MG63 (cell line): ENCODE measurements around the gene PAX2. TPM values are rescaled to one million over a fixed set of nuclear protein-coding genes. Genes with fewer than 3 reads are reported as not detected.

Source experiments
- DNase-seq: peaks from one replicate; pipeline ENCODE4 v3.0.0-alpha.2; 2020
- H3K27me3 ChIP-seq: fragments of 250-450 bp; sonication (Bioruptor Pico); 2 replicates; pipeline ENCODE4 v1.5.1; 2020; ENCODE audit warnings: mild to moderate bottlenecking, moderate library complexity
- H3K36me3 ChIP-seq: fragments of 250-450 bp; sonication (Bioruptor Pico); 2 replicates; pipeline ENCODE4 v1.5.1; 2020; ENCODE audit warnings: mild to moderate bottlenecking, moderate library complexity
- H3K4me3 ChIP-seq: fragments of 250-450 bp; sonication (Bioruptor Pico); 2 replicates; pipeline ENCODE4 v1.5.1; 2020; ENCODE audit warnings: mild to moderate bottlenecking, moderate library complexity
- H3K9me3 ChIP-seq: fragments of 250-450 bp; sonication (Bioruptor Pico); 2 replicates; pipeline ENCODE4 v1.5.1; 2020; ENCODE audit warnings: mild to moderate bottlenecking, moderate library complexity
- total RNA-seq: library from RNA; depleted of rRNA; stranded (reverse); fragments of >200 nt; shearing (Covaris generic); gene quantifications from 2 replicates; pipeline ENCODE4 v1.2.3, GENCODE V29; 2014; ENCODE audit warnings: low replicate concordance

The PAX2 gene
- total RNA-seq, 1 experiment from 2014 or later = not detected

GRCh38 chr10:100734295-100735086 lies 10.9 kb upstream of the PAX2 start:
- Histone ChIP-seq H3K36me3 (no peaks in the 10 kb centered on the region), H3K4me3 (no peak overlapping the region), H3K9me3 (no peaks in the 10 kb centered on the region), H3K27me3 (peaks cover 40% of the 10 kb centered on the region)
- DNase-seq = no peak

DNA sequence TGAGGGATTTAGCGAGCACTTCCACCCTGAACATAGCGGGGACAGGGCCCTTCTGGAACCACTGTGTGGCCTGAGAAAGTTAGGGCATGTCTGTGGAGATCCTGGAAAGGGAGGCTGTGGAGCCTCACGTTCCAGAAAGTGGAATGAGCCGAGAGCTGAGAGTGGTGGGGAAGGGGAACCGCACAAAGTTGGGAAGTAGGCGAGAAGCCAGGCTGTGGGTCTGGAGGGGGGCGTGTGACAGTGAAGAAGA lies 10.4 kb upstream of the PAX2 start:
- no peak overlapping the region for H3K4me3 ChIP-seq
- H3K36me3 ChIP-seq = no peaks in the 10 kb centered on the region
- no peak for DNase-seq
- peaks cover 42% of the 10 kb centered on the region for H3K27me3 ChIP-seq
- H3K9me3 ChIP-seq = no peaks in the 10 kb centered on the region

DNA sequence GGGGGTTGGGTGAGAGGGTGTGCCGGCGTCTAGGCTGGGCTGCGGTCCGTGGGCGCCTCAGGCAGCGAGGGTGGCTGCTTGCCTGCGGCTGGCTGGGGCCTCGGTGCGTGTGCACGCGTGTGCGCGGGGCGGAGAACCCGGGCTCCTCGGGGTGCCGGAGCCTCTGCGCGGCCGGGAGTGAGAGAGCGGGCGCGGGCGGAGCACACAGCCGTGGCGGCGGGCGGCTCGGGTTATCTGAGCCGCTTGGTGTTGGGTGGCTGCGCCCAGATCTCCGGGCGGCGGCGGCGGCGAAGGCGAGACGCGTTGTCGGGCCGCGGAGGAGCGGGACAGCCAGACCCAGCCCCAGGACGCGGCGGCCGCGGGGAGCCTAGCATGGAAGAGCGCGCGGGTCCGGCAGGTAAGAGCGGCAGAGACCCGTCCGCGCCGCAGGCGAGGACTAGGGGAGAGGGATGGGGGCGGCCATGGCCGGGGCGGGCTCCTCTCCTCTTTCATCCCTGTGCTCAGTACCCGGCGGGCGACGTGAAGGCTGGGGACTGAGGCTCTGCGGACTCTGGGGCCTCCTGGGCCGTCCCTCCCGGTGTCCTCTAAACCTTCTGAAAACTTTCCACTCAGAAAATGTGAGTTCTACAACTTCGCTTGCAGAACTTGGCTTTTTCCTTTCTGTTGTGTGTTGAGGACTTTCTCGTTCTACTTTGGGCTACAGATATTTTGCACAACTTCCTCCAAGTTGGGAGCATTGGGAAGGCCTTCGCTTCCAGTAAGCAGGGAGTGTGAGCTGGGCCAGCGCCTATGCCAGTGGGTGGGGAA lies 9.8 kb upstream of the PAX2 start:
- Histone ChIP-seq H3K36me3 (no peaks in the 10 kb centered on the region), H3K4me3 (no peak overlapping the region), H3K27me3 (peaks cover 42% of the 10 kb centered on the region), H3K9me3 (no peaks in the 10 kb centered on the region)
- no peak for DNase-seq

DNA sequence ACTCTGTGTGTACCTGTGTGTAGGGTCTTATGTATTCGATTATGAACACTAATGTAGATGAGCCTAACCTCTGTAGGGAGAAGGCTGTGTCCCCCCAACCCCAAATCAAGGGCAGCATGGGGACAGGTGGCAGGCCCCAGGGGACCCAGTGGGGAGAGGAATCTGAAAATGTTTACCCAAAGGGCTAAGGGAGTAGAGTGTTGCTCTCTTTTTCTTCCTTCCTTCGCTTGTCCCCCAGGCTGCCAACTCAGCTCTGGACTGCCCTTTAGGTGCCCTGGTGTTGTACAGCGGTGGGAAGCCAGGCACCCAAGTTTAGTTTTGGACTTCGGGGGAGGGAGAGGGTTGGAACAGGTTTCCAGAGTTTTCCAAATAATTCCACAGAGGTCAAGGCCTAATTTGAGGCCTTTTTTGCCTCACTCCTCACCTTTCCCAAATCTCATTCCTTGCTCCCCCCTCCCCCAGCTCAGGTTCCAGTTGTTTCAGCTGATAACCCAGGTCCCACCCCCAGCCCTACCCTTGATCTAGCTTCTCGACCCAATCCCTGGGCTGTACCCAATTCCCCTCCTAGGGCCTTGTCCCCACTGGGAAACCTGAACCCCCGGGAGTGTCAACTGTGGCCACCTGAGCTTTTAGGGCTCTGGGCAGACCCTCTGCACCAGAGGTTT lies 9.1 kb upstream of the PAX2 start:
- peaks cover 37% of the 10 kb centered on the region for H3K27me3 ChIP-seq
- no peak for DNase-seq

DNA sequence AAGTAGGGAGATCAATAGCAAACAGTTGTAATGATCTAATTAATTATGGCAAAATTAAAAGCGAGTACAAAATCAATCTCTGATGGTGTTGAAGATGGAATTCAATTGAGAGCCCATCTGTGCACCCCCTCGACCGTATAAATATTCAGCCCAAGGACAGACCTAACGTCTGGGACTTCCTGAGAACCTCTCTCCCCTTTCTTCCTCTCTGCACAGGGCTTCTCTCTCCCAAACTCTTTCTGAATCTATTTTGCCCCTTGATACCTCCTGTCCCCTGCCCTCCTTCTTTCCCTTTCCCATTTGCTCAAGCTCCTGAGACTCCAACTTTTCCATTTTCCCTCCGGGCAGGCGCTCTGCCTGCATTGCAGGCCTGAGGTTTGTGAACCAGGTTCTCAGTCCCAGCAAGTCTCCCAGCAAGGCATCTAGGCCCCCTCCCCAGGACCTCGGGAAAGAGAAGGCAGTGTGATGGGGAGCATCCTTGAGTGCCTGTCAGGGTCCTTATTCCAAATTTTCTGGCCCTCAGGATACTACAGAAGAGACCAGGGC lies 8.5 kb upstream of the PAX2 start:
- no peaks in the 10 kb centered on the region for H3K36me3 ChIP-seq
- H3K27me3 ChIP-seq = peaks cover 39% of the 10 kb centered on the region
- DNase-seq = no peak

More for the DNA sequence above, 9.1 kb upstream of the PAX2 start:
- H3K4me3 ChIP-seq = no peak overlapping the region
- no peaks in the 10 kb centered on the region for H3K36me3 ChIP-seq
- no peaks in the 10 kb centered on the region for H3K9me3 ChIP-seq

DNA sequence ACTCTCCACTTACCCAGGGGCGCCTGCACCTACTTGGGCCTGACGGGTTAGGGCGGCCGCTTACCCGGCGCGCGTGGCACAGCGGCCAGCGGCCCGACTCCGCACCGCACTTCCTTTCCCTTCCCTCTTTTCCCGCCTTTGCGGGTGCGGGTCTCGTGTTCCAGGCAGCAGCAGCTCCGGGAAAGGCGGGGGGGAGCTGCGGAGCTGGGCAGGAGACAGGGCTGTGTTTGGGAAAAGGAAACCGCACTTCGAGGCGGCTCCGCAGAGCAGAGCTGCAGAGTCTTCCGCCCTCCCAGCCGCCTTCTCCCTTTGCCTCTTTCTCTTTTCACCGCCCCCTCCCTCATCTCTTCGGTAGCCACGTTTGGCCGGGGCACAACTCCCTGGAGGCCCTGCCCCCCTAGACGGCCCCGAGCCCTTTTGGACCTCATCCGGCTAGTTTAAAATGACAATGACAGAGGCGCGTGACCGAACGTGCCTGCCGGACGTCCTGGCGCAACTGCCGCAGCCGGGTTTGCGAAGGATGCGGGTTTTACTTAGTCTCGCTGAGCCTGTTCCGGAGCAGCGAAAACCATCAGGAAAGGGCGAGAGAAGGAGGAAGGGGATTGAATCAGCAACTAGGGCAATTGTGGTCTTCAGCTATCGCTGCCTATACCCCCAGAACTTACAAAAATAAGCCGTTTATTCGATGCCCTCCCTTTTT lies 7.9 kb upstream of the PAX2 start:
- H3K4me3 ChIP-seq = no peak overlapping the region

More for the DNA sequence above, 8.5 kb upstream of the PAX2 start:
- Histone ChIP-seq H3K4me3 (no peak overlapping the region), H3K9me3 (no peaks in the 10 kb centered on the region)

GRCh38 chr10:100738055-100738827 lies 7.1 kb upstream of the PAX2 start:
- H3K27me3 ChIP-seq = peaks cover 45% of the 10 kb centered on the region
- no peak for DNase-seq

More for the DNA sequence above, 7.9 kb upstream of the PAX2 start:
- no peak for DNase-seq
- no peaks in the 10 kb centered on the region for H3K9me3 ChIP-seq
- H3K27me3 ChIP-seq = peaks cover 41% of the 10 kb centered on the region
- no peaks in the 10 kb centered on the region for H3K36me3 ChIP-seq

DNA sequence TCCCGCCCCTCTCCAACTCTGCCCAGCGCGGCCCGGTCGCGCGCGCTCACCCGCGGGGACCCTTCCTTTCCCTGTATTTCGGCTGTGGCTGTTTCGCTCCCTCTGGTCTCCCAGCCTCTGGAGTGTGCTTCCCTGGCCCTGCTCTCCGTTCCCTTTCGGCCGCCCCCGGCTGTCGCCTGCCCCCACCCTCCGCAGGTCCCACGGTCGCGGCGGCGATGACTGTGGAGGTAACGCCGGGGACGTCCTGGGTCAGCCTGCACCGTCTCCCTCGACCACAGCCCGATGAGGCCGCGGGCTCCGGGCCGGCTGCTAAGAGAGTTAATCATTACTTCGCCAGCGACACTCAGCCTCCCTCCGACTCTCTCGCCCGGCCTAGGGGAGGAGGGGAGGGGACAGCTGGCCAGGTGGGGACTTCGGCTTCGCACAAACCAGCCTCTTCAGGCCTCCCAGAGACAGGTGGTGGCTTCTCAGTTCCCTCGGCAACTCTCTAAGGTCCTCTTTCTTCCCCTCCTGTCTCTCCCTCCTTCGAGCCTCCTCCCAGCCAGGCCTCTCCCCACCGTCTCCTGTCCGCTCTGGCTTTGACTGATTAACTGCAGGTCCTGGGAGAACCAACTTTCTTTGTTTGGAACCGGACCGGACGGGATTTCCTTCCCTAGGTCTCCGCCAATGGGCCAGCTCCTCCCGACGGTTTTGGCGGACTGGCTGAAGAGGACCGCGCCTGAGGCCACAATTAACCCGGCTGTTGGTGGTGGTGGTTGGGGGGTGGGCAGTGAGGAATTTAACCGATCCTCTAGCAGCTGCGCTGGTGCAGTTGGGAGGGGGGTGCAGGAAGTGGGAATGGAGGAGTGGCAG lies 5.6 kb upstream of the PAX2 start:
- no peak for DNase-seq
- peaks cover 60% of the 10 kb centered on the region for H3K27me3 ChIP-seq
- no peak overlapping the region for H3K4me3 ChIP-seq
- H3K9me3 ChIP-seq = no peaks in the 10 kb centered on the region
- no peaks in the 10 kb centered on the region for H3K36me3 ChIP-seq

More at GRCh38 chr10:100738055-100738827, 7.1 kb upstream of the PAX2 start:
- Histone ChIP-seq H3K9me3 (no peaks in the 10 kb centered on the region), H3K36me3 (no peaks in the 10 kb centered on the region), H3K4me3 (no peak overlapping the region)

DNA sequence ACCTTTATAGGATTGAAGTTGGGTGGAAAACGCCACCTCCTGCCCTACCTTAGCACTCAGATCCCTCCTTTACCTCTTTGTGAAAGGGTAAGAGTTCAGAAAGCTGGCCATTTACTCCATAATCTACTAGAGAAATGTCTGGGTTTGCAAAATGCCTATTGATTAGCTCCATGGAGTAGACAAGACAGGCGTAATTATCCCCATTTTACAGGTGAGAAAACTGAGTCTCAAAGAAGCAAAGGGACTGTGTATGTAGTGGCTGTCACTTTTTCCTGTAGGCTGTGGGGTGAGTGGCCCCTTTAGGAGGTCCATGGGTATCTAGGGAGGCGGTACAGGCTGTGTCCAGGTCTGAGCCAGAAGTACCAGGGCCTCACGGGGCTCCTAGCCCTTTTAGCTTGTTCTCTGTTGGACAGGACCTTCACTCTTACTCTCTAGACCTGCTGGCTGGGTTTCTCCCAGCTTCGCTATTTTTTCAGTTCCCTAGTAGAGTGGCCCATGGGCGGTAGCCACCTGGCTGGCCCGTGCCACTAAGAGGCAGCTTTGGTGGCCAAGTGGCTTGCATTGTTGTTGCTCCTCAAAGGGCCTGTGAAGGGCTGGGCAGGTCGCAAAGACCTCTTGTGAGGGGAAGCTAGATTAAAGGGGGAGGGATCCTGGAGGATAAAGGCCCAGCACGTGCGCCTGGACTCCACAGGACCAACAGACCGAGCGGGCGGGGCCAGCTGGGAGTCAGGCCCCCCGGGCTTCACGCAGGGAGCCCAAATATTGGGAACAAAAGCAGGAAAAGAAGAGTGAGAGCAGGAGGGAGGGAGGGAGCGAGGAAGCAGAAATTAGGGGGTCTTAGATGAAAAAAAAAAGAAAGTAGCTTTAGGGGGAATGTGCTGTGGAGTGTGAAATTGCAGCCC lies 4.7 kb upstream of the PAX2 start:
- Histone ChIP-seq H3K4me3 (no peak overlapping the region), H3K36me3 (no peaks in the 10 kb centered on the region), H3K27me3 (peaks cover 65% of the 10 kb centered on the region), H3K9me3 (no peaks in the 10 kb centered on the region)
- DNase-seq = no peak

DNA sequence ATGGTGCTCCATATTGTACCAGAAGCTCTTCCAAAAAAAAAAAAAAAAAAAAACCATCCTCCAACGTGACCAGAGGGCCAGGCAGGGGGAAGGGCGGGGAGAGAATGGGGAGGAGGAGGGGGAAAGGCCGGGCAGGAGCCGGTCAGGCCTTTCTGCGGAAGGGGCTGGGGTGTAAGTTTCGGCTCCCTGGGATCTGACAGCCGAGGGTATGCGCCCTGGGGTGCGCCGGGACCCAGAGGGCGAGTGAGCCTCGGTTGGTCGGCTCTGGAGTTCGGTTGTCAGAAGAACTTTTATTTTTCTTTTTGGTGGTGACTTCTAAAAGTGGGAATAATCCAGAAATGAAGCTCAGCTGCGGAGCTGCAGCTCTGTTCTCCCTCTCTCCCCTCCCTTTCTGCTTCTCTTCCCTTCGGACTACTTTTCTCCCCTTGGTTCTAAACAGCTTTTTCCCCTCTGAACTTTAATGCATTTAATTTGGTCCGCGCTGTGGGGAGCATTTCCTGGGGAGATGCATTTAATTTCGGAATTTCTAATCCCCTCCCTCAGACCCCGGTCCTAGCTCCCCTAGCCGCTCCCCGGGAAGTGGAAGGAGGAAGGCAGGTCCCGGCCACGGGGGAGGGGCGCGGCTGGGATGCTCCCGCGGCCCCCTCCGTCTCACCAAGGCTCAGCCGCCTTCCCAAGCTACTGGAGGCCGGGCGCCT lies 3.9 kb upstream of the PAX2 start:
- H3K27me3 ChIP-seq = peaks cover 73% of the 10 kb centered on the region
- no peaks in the 10 kb centered on the region for H3K9me3 ChIP-seq
- H3K4me3 ChIP-seq = no peak overlapping the region
- no peaks in the 10 kb centered on the region for H3K36me3 ChIP-seq
- DNase-seq = no peak

DNA sequence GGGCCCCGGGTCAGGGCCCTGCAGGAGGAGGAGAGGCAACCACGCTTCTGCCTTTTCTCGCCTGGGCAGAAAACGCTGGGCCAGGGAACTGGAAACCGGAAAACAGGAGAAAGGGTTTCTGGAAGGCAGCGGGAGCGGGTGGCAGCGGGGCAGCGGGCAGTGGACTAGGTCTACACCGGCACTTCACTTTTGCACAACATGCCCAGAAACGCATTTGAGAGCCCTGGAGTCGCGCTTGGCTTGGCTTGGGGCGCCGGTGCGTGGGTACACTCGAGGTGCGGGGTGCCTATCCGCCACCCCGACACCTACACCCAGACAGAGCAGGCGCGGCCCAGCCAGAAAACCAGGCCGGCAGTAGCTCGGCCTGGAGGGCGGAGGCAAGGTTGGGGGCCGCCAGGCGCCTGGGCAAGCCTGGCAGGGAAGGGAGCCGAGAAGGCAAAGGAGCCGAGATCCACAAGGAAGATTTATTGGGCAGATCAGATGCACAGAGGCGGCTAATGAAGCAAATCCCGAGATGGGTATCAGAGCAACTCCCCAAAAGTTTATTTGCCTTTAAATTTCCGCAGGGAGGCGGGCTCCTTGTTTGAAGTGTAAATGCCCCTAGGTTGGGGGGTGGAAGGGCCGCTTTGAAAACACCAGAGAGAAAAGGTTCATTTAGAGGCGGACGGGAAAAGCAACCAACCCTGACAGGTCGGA lies 3.2 kb upstream of the PAX2 start:
- Histone ChIP-seq H3K9me3 (no peaks in the 10 kb centered on the region), H3K36me3 (no peaks in the 10 kb centered on the region), H3K4me3 (no peak overlapping the region), H3K27me3 (peaks cover 80% of the 10 kb centered on the region)
- no peak for DNase-seq

GRCh38 chr10:100742936-100743335 lies 2.4 kb upstream of the PAX2 start:
- DNase-seq = no peak
- Histone ChIP-seq H3K4me3 (no peak overlapping the region), H3K9me3 (no peaks in the 10 kb centered on the region), H3K27me3 (peaks cover 80% of the 10 kb centered on the region), H3K36me3 (no peaks in the 10 kb centered on the region)

DNA sequence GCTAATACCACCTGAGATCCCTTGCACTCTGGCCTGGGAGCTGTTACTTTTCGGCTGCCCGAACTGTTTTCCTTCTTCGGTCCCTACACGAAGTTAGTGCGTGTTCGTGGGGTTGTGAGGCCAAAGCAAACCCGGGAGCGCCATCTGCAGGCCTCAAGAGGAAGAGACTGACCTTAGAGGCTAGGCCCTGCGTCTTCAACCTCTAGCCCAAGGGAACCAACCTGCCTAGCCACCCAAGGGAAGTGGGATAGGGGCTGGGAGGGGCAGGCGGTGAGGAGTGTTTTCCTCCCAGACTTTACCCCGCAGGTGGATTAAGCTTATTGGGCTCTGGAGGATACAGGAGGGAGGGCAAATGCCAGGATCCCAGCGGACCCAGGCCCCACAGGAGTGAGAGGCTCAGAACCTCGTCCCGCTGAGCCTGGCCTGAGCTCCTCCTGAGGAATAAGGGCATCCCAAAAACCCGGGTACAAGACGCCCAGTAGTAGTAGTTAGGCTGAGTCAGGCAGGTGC lies 1.7 kb upstream of the PAX2 start:
- peak; percentile 46 for DNase-seq
- no peaks in the 10 kb centered on the region for H3K9me3 ChIP-seq

More for the DNA sequence above, 1.7 kb upstream of the PAX2 start:
- Histone ChIP-seq H3K4me3 (no peak overlapping the region), H3K27me3 (peaks cover 80% of the 10 kb centered on the region), H3K36me3 (no peaks in the 10 kb centered on the region)
